Upper lobe of left lung (tissue), 4 donors: ENCODE measurements around the gene DTNA.

ENCODE experiments used
- EP300 ChIP-seq, 4 donors: sonication (generic); formaldehyde crosslinking; IDR thresholded peaks; one replicate each; pipeline ENCODE4 v1.5.1; 2017; ENCODE audit warnings: antibody characterized with exemption in 4 of 4, control low read depth in 2 of 4
- POLR2A ChIP-seq, 4 donors: fragments of 450-650 bp; IDR thresholded peaks; one replicate each; pipeline ENCODE4 v1.5.1; 2016 to 2017; ENCODE audit warnings: antibody characterized with exemption in 4 of 4, mild to moderate bottlenecking in 2 of 4
- POLR2AphosphoS5 ChIP-seq, 2 donors: sonication (generic); formaldehyde crosslinking; IDR thresholded peaks; one replicate each; pipeline ENCODE4 v1.5.1; 2017; ENCODE audit warnings: antibody characterized with exemption in 2 of 2
- TF ChIP-seq, protein P1 (sequence below), 6 experiments: fragments of 450-650 bp in 4 of 6; fragments of 200-600 bp in 2 of 6; sonication (generic) in 2 of 6; IDR thresholded peaks; one replicate each; pipeline ENCODE4 v1.5.1; 2016 to 2019; ENCODE audit warnings: antibody characterized with exemption in 6 of 6

DNA sequence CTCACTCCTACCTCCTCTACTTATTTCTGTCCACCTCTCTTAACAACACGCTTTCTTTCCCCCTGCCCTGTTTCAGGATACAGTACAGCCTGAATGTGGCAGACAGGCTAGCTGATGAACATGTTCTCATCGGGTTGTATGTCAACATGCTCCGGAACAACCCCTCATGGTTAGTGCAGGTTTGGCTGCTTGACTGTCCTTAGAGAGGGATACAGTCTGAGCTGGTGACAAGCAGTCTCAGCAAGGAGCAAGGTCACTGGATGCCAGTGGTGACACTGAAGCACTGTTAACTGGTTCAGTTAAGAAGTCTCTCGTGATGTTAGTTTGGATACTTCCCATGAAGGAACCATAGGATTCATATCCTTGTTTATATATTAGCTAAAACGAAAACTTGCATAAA, 128.6 kb downstream of the DTNA start:
- TF ChIP-seq, protein P1, sequence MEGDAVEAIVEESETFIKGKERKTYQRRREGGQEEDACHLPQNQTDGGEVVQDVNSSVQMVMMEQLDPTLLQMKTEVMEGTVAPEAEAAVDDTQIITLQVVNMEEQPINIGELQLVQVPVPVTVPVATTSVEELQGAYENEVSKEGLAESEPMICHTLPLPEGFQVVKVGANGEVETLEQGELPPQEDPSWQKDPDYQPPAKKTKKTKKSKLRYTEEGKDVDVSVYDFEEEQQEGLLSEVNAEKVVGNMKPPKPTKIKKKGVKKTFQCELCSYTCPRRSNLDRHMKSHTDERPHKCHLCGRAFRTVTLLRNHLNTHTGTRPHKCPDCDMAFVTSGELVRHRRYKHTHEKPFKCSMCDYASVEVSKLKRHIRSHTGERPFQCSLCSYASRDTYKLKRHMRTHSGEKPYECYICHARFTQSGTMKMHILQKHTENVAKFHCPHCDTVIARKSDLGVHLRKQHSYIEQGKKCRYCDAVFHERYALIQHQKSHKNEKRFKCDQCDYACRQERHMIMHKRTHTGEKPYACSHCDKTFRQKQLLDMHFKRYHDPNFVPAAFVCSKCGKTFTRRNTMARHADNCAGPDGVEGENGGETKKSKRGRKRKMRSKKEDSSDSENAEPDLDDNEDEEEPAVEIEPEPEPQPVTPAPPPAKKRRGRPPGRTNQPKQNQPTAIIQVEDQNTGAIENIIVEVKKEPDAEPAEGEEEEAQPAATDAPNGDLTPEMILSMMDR (IDR thresholded peaks at IDR 0.05) = no peak
- TF ChIP-seq EP300 (IDR thresholded peaks at IDR 0.05) = no peak
- no peak for TF ChIP-seq POLR2A (IDR thresholded peaks at IDR 0.05)
- no peak for TF ChIP-seq POLR2AphosphoS5 (IDR thresholded peaks at IDR 0.05)
